ENCODE data around the gene MYPN.

MYPN gene

GRCh38 chr10:68108653-68109052, 635 bp upstream of the MYPN start:
- Histone ChIP-seq H3K27me3 (ENCODE audit: control insufficient read depth, insufficient read depth, low read length) (no peaks in the 10 kb centered on the region), H3K9ac (ENCODE audit: low read length) (no peak overlapping the region), H3K4me1 (ENCODE audit: control insufficient read depth, insufficient read depth, low read length) (no peaks in the 10 kb centered on the region), H3K9me3 (ENCODE audit: control insufficient read depth, insufficient read depth, low read depth, low read length) (no peaks in the 10 kb centered on the region), H3K27ac (ENCODE audit: low read depth, low read length) (no peak overlapping the region), H3K4me3 (ENCODE audit: low read depth, low read length) (no peak overlapping the region), H3K36me3 (ENCODE audit: control insufficient read depth, insufficient read depth, low read length) (no peaks in the 10 kb centered on the region)

- H3K9me3 ChIP-seq (ENCODE audit: control insufficient read depth, insufficient read depth, low read depth, low read length), result no peaks in the 10 kb centered on the region
- H3K27ac ChIP-seq (ENCODE audit: low read depth, low read length), result no peak overlapping the region
- H3K4me1 ChIP-seq (ENCODE audit: control insufficient read depth, insufficient read depth, low read length), result no peaks in the 10 kb centered on the region
- no peak overlapping the region for H3K9ac ChIP-seq (ENCODE audit: low read length)
- no peak overlapping the region for H3K4me3 ChIP-seq (ENCODE audit: low read depth, low read length)
- H3K36me3 ChIP-seq (ENCODE audit: control insufficient read depth, insufficient read depth, low read length), result no peaks in the 10 kb centered on the region
- H3K27me3 ChIP-seq (ENCODE audit: control insufficient read depth, insufficient read depth, low read length), result no peaks in the 10 kb centered on the region
Observed at GRCh38 chr10:68110027-68110426, 739 bp downstream of the MYPN start.

- H3K9ac ChIP-seq (ENCODE audit: low read length), result no peak overlapping the region
- no peaks in the 10 kb centered on the region for H3K9me3 ChIP-seq (ENCODE audit: control insufficient read depth, insufficient read depth, low read depth, low read length)
- no peaks in the 10 kb centered on the region for H3K4me1 ChIP-seq (ENCODE audit: control insufficient read depth, insufficient read depth, low read length)
- H3K36me3 ChIP-seq (ENCODE audit: control insufficient read depth, insufficient read depth, low read length), result no peaks in the 10 kb centered on the region
- no peak overlapping the region for H3K4me3 ChIP-seq (ENCODE audit: low read depth, low read length)
- H3K27me3 ChIP-seq (ENCODE audit: control insufficient read depth, insufficient read depth, low read length), result no peaks in the 10 kb centered on the region
- H3K27ac ChIP-seq (ENCODE audit: low read depth, low read length), result no peak overlapping the region
Observed at GRCh38 chr10:68111584-68111983, 2.3 kb downstream of the MYPN start.

- no peaks in the 10 kb centered on the region for H3K27me3 ChIP-seq (ENCODE audit: control insufficient read depth, insufficient read depth, low read length)
- no peaks in the 10 kb centered on the region for H3K9me3 ChIP-seq (ENCODE audit: control insufficient read depth, insufficient read depth, low read depth, low read length)
- no peak overlapping the region for H3K27ac ChIP-seq (ENCODE audit: low read depth, low read length)
- no peak overlapping the region for H3K4me3 ChIP-seq (ENCODE audit: low read depth, low read length)
- no peaks in the 10 kb centered on the region for H3K36me3 ChIP-seq (ENCODE audit: control insufficient read depth, insufficient read depth, low read length)
- H3K9ac ChIP-seq (ENCODE audit: low read length), result no peak overlapping the region
- no peaks in the 10 kb centered on the region for H3K4me1 ChIP-seq (ENCODE audit: control insufficient read depth, insufficient read depth, low read length)
Observed at GRCh38 chr10:68112837-68113236, 3.5 kb downstream of the MYPN start.

GRCh38 chr10:68118657-68119056, 9.4 kb downstream of the MYPN start:
- no peak overlapping the region for H3K27ac ChIP-seq (ENCODE audit: low read depth, low read length)
- no peaks in the 10 kb centered on the region for H3K36me3 ChIP-seq (ENCODE audit: control insufficient read depth, insufficient read depth, low read length)
- H3K4me3 ChIP-seq (ENCODE audit: low read depth, low read length), result no peak overlapping the region

GRCh38 chr10:68121020-68121743, 11.9 kb downstream of the MYPN start:
- no peaks in the 10 kb centered on the region for H3K9me3 ChIP-seq (ENCODE audit: control insufficient read depth, insufficient read depth, low read depth, low read length)
- no peak overlapping the region for H3K27ac ChIP-seq (ENCODE audit: low read depth, low read length)
- H3K27me3 ChIP-seq (ENCODE audit: control insufficient read depth, insufficient read depth, low read length), result no peaks in the 10 kb centered on the region
- H3K36me3 ChIP-seq (ENCODE audit: control insufficient read depth, insufficient read depth, low read length), result no peaks in the 10 kb centered on the region
- no peaks in the 10 kb centered on the region for H3K4me1 ChIP-seq (ENCODE audit: control insufficient read depth, insufficient read depth, low read length)
- no peak overlapping the region for H3K4me3 ChIP-seq (ENCODE audit: low read depth, low read length)
- H3K9ac ChIP-seq (ENCODE audit: low read length), result no peak overlapping the region

More at GRCh38 chr10:68118657-68119056, 9.4 kb downstream of the MYPN start:
- Histone ChIP-seq H3K4me1 (ENCODE audit: control insufficient read depth, insufficient read depth, low read length) (no peaks in the 10 kb centered on the region), H3K27me3 (ENCODE audit: control insufficient read depth, insufficient read depth, low read length) (no peaks in the 10 kb centered on the region), H3K9ac (ENCODE audit: low read length) (no peak overlapping the region), H3K9me3 (ENCODE audit: control insufficient read depth, insufficient read depth, low read depth, low read length) (no peaks in the 10 kb centered on the region)

GRCh38 chr10:68121852-68122251, 12.6 kb downstream of the MYPN start:
- no peak overlapping the region for H3K4me3 ChIP-seq (ENCODE audit: low read depth, low read length)
- no peak overlapping the region for H3K27ac ChIP-seq (ENCODE audit: low read depth, low read length)
- H3K9ac ChIP-seq (ENCODE audit: low read length), result no peak overlapping the region
- H3K9me3 ChIP-seq (ENCODE audit: control insufficient read depth, insufficient read depth, low read depth, low read length), result no peaks in the 10 kb centered on the region
- H3K27me3 ChIP-seq (ENCODE audit: control insufficient read depth, insufficient read depth, low read length), result no peaks in the 10 kb centered on the region
- no peaks in the 10 kb centered on the region for H3K4me1 ChIP-seq (ENCODE audit: control insufficient read depth, insufficient read depth, low read length)
- H3K36me3 ChIP-seq (ENCODE audit: control insufficient read depth, insufficient read depth, low read length), result no peaks in the 10 kb centered on the region

- Histone ChIP-seq H3K27me3 (ENCODE audit: control insufficient read depth, insufficient read depth, low read length) (no peaks in the 10 kb centered on the region), H3K9me3 (ENCODE audit: control insufficient read depth, insufficient read depth, low read depth, low read length) (no peaks in the 10 kb centered on the region), H3K9ac (ENCODE audit: low read length) (no peak overlapping the region), H3K27ac (ENCODE audit: low read depth, low read length) (no peak overlapping the region), H3K4me3 (ENCODE audit: low read depth, low read length) (no peak overlapping the region), H3K4me1 (ENCODE audit: control insufficient read depth, insufficient read depth, low read length) (no peaks in the 10 kb centered on the region), H3K36me3 (ENCODE audit: control insufficient read depth, insufficient read depth, low read length) (no peaks in the 10 kb centered on the region)
Observed at GRCh38 chr10:68124718-68125117, 15.4 kb downstream of the MYPN start.

GRCh38 chr10:68125772-68126171, 16.5 kb downstream of the MYPN start:
- Histone ChIP-seq H3K4me3 (ENCODE audit: low read depth, low read length) (no peak overlapping the region), H3K4me1 (ENCODE audit: control insufficient read depth, insufficient read depth, low read length) (no peaks in the 10 kb centered on the region), H3K27me3 (ENCODE audit: control insufficient read depth, insufficient read depth, low read length) (no peaks in the 10 kb centered on the region), H3K9me3 (ENCODE audit: control insufficient read depth, insufficient read depth, low read depth, low read length) (no peaks in the 10 kb centered on the region), H3K36me3 (ENCODE audit: control insufficient read depth, insufficient read depth, low read length) (no peaks in the 10 kb centered on the region), H3K27ac (ENCODE audit: low read depth, low read length) (no peak overlapping the region), H3K9ac (ENCODE audit: low read length) (no peak overlapping the region)

GRCh38 chr10:68128015-68128414, 18.7 kb downstream of the MYPN start:
- H3K4me1 ChIP-seq (ENCODE audit: control insufficient read depth, insufficient read depth, low read length), result no peaks in the 10 kb centered on the region
- no peak overlapping the region for H3K27ac ChIP-seq (ENCODE audit: low read depth, low read length)
- no peak overlapping the region for H3K4me3 ChIP-seq (ENCODE audit: low read depth, low read length)
- H3K9me3 ChIP-seq (ENCODE audit: control insufficient read depth, insufficient read depth, low read depth, low read length), result no peaks in the 10 kb centered on the region
- no peaks in the 10 kb centered on the region for H3K27me3 ChIP-seq (ENCODE audit: control insufficient read depth, insufficient read depth, low read length)
- H3K9ac ChIP-seq (ENCODE audit: low read length), result no peak overlapping the region
- H3K36me3 ChIP-seq (ENCODE audit: control insufficient read depth, insufficient read depth, low read length), result no peaks in the 10 kb centered on the region

- Histone ChIP-seq H3K27ac (ENCODE audit: low read depth, low read length) (no peak overlapping the region), H3K4me3 (ENCODE audit: low read depth, low read length) (no peak overlapping the region), H3K9me3 (ENCODE audit: control insufficient read depth, insufficient read depth, low read depth, low read length) (no peaks in the 10 kb centered on the region), H3K9ac (ENCODE audit: low read length) (no peak overlapping the region), H3K4me1 (ENCODE audit: control insufficient read depth, insufficient read depth, low read length) (peaks cover 10% of the 10 kb centered on the region), H3K27me3 (ENCODE audit: control insufficient read depth, insufficient read depth, low read length) (no peaks in the 10 kb centered on the region), H3K36me3 (ENCODE audit: control insufficient read depth, insufficient read depth, low read length) (no peaks in the 10 kb centered on the region)
Observed at GRCh38 chr10:68132391-68132790, 23.1 kb downstream of the MYPN start.

Measured in HUES6 (cell line).